GM23248 (cell line): ENCODE measurements around the gene CSH2. TPM values are rescaled to one million over a fixed set of nuclear protein-coding genes. Genes with fewer than 3 reads are reported as not detected.
"Not testable (repeated sequence)": the region's sequence is repeated elsewhere in the genome, so short reads cannot be mapped to it uniquely, and the experiment has no call there.

ENCODE experiments used
- DNase-seq: peaks from one replicate; pipeline ENCODE4 v3.0.0-alpha.2; 2015
- H2AFZ ChIP-seq: fragments of 200-600 bp; sonication (generic); 2 replicates; pipeline ENCODE4 v1.6.1; 2016; ENCODE audit warnings: antibody characterized with exemption
- H3F3A ChIP-seq: fragments of 200-600 bp; sonication (generic); 2 replicates; pipeline ENCODE4 v1.6.1; 2016; ENCODE audit warnings: mild to moderate bottlenecking, antibody characterized with exemption, mixed run types; ENCODE audit not compliant: insufficient read depth
- H3K27ac ChIP-seq: fragments of 200-600 bp; sonication (generic); 2 replicates; pipeline ENCODE4 v1.5.1; 2016; ENCODE audit warnings: mild to moderate bottlenecking
- H3K27me3 ChIP-seq: fragments of 200-600 bp; sonication (generic); replicated peaks from 2 replicates; pipeline ENCODE4 v1.6.1; 2016; ENCODE audit warnings: mild to moderate bottlenecking; ENCODE audit not compliant: insufficient read depth
- H3K36me3 ChIP-seq: fragments of 200-600 bp; sonication (generic); 2 replicates; pipeline ENCODE4 v1.6.1; 2016; ENCODE audit warnings: low read depth, mild to moderate bottlenecking
- H3K4me1 ChIP-seq: fragments of 200-600 bp; sonication (generic); 2 replicates; pipeline ENCODE4 v1.6.1; 2016; ENCODE audit warnings: mild to moderate bottlenecking; ENCODE audit not compliant: insufficient read depth
- H3K4me2 ChIP-seq: fragments of 200-600 bp; sonication (generic); one replicate; pipeline ENCODE4 v1.6.1; 2016; ENCODE audit warnings: mild to moderate bottlenecking; ENCODE audit not compliant: unreplicated experiment
- H3K4me3 ChIP-seq: fragments of 200-600 bp; sonication (generic); 2 replicates; pipeline ENCODE4 v1.5.1; 2016; ENCODE audit warnings: mild to moderate bottlenecking
- H3K79me2 ChIP-seq: fragments of 200-600 bp; sonication (generic); 2 replicates; pipeline ENCODE4 v1.6.1; 2016; ENCODE audit warnings: mild to moderate bottlenecking; ENCODE audit not compliant: insufficient read depth
- H3K9ac ChIP-seq: fragments of 200-600 bp; sonication (generic); 2 replicates; pipeline ENCODE4 v1.6.1; 2016; ENCODE audit warnings: mild to moderate bottlenecking
- H3K9me2 ChIP-seq: fragments of 200-600 bp; sonication (generic); 2 replicates; pipeline ENCODE4 v1.6.1; 2016; ENCODE audit warnings: mixed run types, mild to moderate bottlenecking, moderate library complexity; ENCODE audit not compliant: insufficient read depth
- H3K9me3 ChIP-seq: fragments of 200-600 bp; sonication (generic); one replicate; pipeline ENCODE4 v1.6.1; 2017; ENCODE audit warnings: low read depth
- H4K20me1 ChIP-seq: fragments of 200-600 bp; sonication (generic); 2 replicates; pipeline ENCODE4 v1.6.0; 2016; ENCODE audit not compliant: insufficient read depth
- EZH2 ChIP-seq: fragments of 200-600 bp; sonication (generic); IDR thresholded peaks from 2 replicates; pipeline ENCODE4 v1.6.1; 2018; ENCODE audit warnings: antibody characterized with exemption, mild to moderate bottlenecking; ENCODE audit not compliant: insufficient read depth, poor library complexity, severe bottlenecking
- EZH2phosphoT487 ChIP-seq: fragments of 200-600 bp; sonication (generic); IDR thresholded peaks from 2 replicates; pipeline ENCODE4 v1.6.1; 2018; ENCODE audit warnings: antibody characterized with exemption, moderate library complexity, mild to moderate bottlenecking, low read depth; ENCODE audit not compliant: insufficient read depth
- WGBS, 2 experiments: methylation state at CpG; one replicate each; pipeline ENCODE4 v1.1.6; 2015 to 2017; ENCODE audit warnings: low lambda C conversion rate in 2 of 2, low coverage in 1 of 2; ENCODE audit errors: missing lambda C conversion rate in 2 of 2; 5-methylcytosine and 5-hydroxymethylcytosine counted together
- in situ Hi-C: fragments of 300-500 bp; cut with MboI; formaldehyde crosslinking; loops from 2 replicates; pipeline ENCODE4 v1.15.0; 2020
- polyA plus RNA-seq: library from polyadenylated mRNA; unstranded; fragments of >200 nt; fragmentation: Nextera tagmentation; extraction: Ambion mirVana; gene quantifications from 2 replicates; pipeline ENCODE4 v1.2.1, GENCODE V29; 2016
- total RNA-seq: library from RNA; depleted of rRNA; stranded (reverse); fragments of >200 nt; shearing (Covaris generic); gene quantifications from 2 replicates; pipeline ENCODE4 v1.2.3, GENCODE V29; 2014

Gene CSH2
- total and polyA plus RNA-seq, 2 experiments from 2014 or later = not detected

- no peaks in the 10 kb centered on the region for H3K9me3 ChIP-seq
- WGBS, 2 experiments = 55 to 59% methylated on average over 1 of the region's 1 CpG
- TF ChIP-seq EZH2phosphoT487 (no peak), EZH2 (no peak)
- H3F3A ChIP-seq = peaks cover 19% of the 10 kb centered on the region; the same call in 1 of the 2 replicates
- H2AFZ ChIP-seq = no peak overlapping the region
- no peak overlapping the region for H3K4me3 ChIP-seq
- H3K4me1 ChIP-seq = peaks cover 19% of the 10 kb centered on the region
- H3K27ac ChIP-seq = no peak overlapping the region
- no peak for DNase-seq
- H3K9ac ChIP-seq = no peak overlapping the region
- no peaks in the 10 kb centered on the region for H3K9me2 ChIP-seq
- H3K27me3 ChIP-seq = no peaks in the 10 kb centered on the region
- H3K79me2 ChIP-seq = peaks cover 17% of the 10 kb centered on the region
- in situ Hi-C loops = no loop called here
- no peak overlapping the region for H3K4me2 ChIP-seq
- no peaks in the 10 kb centered on the region for H3K36me3 ChIP-seq
- no peaks in the 10 kb centered on the region for H4K20me1 ChIP-seq
Observed at GRCh38 chr17:63845509-63845908, 28.0 kb downstream of the CSH2 start.

- no peaks in the 10 kb centered on the region for H3K36me3 ChIP-seq
- in situ Hi-C loops = no loop called here
- H3K4me1 ChIP-seq = peaks cover 32% of the 10 kb centered on the region
- H3K79me2 ChIP-seq = peaks cover 31% of the 10 kb centered on the region
- H3F3A ChIP-seq = peaks cover 25% of the 10 kb centered on the region
- no peaks in the 10 kb centered on the region for H4K20me1 ChIP-seq
- TF ChIP-seq EZH2phosphoT487 = no peak
- no peak for TF ChIP-seq EZH2
- peak overlapping the region; percentile 81 for H3K4me2 ChIP-seq
- peak overlapping the region; percentile 80 for H3K4me3 ChIP-seq
- H3K9me3 ChIP-seq = no peaks in the 10 kb centered on the region
- WGBS, 2 experiments = 42 to 46% methylated on average over 9 of the region's 9 CpGs
- H3K9ac ChIP-seq = peak overlapping the region; percentile 77
- H3K27ac ChIP-seq = peak overlapping the region; percentile 81
- no peak for DNase-seq
- H3K9me2 ChIP-seq = no peaks in the 10 kb centered on the region
- H3K27me3 ChIP-seq = no peaks in the 10 kb centered on the region
- peak overlapping the region; percentile 86 for H2AFZ ChIP-seq
Observed at GRCh38 chr17:63843910-63844677, 29.4 kb downstream of the CSH2 start.

GRCh38 chr17:63843387-63843888, 30.0 kb downstream of the CSH2 start:
- WGBS, 2 experiments = 1 to 2% methylated on average over 19 of the region's 19 CpGs
- Histone ChIP-seq H3K4me2 (peak overlapping the region; percentile 81), H3K79me2 (peaks cover 38% of the 10 kb centered on the region), H3K27ac (peak overlapping the region; percentile 81), H3K4me1 (peaks cover 36% of the 10 kb centered on the region), H2AFZ (peak overlapping the region; percentile 86), H3K9ac (peak overlapping the region; percentile 77), H3F3A (peaks cover 30% of the 10 kb centered on the region), H3K4me3 (peak overlapping the region; percentile 80)
- H3K27me3 ChIP-seq, H4K20me1 ChIP-seq, in situ Hi-C loops, H3K9me3 ChIP-seq, H3K36me3 ChIP-seq, H3K9me2 ChIP-seq: not testable (repeated sequence)
- DNase-seq = peak; percentile 85

GRCh38 chr17:63842540-63843386, 30.7 kb downstream of the CSH2 start, which contains the start of gene SMARCD2:
SMARCD2 (minus strand) TSS chr17:63842685; CDS start chr17:63842674, 11 bp downstream.
- Histone ChIP-seq H3K27ac (peak within 1 kb of the TSS; percentile 81), H3K27me3 (no peaks in the 10 kb centered on the region), H3K4me1 (peaks cover 38% of the 10 kb centered on the region), H4K20me1 (no peaks in the 10 kb centered on the region), H3K9ac (peak within 1 kb of the TSS; percentile 89), H3F3A (peaks cover 30% of the 10 kb centered on the region), H3K4me3 (peak within 1 kb of the TSS; percentile 80), H3K9me3 (no peaks in the 10 kb centered on the region), H3K36me3 (no peaks in the 10 kb centered on the region), H3K4me2 (peak within 1 kb of the TSS; percentile 81), H2AFZ (peak within 1 kb of the TSS; percentile 86), H3K9me2 (no peaks in the 10 kb centered on the region), H3K79me2 (peaks cover 45% of the 10 kb centered on the region)
- WGBS, 2 experiments = 1% methylated on average over 69 to 91 of the region's 92 CpGs
- in situ Hi-C loops = no loop called here
- DNase-seq = peak; percentile 99
- TF ChIP-seq EZH2 (no peak), EZH2phosphoT487 (no peak)
